ENCODE measurements around the gene CD247.
A peak's percentile ranks its signal among the peaks of the same experiment; 100 is the strongest.

The CD247 gene

DNA sequence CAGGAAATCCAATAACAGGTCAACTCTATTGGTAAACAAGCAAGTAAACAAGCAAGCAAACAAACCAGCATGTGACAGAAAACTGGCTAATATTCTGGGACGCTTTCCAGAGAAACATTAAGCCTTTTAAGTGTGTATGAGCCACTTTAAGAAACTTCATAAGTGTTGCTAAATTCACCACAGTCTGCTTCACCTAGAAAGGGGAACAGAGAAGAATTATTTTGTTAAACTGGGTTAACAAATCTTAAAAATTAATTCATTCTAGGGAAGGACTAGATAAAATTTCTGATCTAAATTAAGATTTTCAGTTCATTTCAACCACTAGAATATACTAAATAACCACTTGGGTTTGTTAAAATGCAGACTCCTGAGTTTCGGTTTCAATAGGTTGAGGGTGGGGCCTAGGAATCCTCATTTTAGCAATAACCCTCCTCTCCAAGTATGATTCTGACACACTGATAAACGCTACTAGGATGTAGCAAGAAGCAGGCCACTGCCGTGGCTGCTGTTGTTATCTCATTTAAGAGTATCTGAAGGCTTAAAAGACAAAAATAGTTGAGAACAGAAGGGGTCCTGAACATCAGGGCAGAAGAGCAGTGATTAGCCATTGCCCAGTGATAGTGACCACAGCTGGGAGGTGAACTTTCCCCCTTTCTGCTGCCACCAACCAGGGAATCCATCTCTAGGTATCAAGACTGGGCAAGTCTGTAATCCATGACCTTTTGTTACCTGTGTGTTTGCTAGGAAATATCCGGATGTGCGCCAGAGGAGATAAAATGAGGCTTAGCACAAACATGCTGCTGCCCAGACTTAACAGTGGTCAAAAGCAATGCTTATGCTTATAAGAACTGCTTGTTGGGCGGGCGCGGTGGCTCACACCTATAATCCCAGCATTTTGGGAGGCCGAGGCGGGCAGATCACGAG lies 24.0 kb upstream of the CD247 start:
- DNase-seq: peak; percentile 57 to 65 (median 59)

DNA sequence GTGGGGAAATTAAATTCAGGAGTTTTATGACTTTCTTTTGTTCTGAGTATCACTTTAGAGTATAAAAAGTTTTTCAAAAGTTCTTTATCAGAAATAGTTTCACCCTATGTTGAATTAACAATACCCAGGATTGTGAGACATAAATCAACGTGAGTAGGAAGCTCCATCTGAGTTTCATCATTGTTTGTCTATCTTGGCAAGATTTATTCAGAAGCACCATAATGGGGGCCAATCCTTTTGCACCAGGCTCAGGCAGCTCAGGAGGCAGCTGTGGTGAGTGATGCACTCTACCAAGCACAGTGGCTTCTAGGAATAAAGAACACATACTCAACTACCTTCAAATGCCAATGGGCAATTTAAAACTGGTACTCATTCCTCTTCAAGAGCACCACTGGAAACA lies 23.3 kb upstream of the CD247 start:
- DNase-seq: no peak

GRCh38 chr1:167541003-167541402 lies 22.7 kb upstream of the CD247 start:
- DNase-seq: peak; percentile 45 to 85 (median 82)

DNA sequence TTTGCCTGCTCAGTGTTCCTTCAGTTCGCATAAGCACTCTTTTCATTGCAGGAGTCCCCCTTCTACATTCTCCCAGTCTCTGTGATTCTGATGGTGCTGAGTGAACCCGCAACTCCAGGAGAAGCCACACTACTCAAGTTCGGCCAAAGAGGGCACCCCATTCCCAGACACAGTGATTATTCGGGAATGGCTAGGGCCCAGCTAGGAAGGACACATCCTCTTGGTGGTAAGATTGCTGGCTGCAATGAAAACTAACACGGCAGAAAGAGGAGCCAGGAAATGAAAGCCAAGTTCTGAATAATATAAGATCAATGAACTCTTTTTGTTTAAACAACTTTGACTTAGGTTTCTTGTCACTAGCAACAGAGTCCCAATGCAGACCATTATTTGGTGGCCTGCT lies 20.3 kb upstream of the CD247 start:
- no peak for DNase-seq

DNA sequence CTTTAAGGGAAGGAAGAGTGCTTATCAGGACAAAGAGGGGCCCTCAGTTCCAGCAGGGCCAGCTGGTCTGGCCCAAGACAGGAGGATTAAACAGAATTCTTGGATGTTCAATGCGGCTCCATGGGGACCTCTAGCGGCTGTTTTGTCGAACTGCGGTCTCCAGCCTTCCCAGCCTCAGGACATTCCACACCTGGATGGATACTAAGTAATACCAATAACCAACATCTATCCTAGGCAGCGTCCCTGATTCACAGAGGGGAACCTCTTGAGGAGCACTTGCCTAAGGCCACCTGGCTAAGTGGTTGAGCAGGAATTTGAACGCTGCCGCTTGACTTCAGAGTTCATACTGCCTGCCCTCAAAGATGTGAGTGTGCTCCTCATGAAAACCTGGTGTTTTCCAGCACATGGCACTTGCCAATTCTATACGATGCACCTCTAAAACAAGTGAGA lies 15.5 kb upstream of the CD247 start:
- DNase-seq: peak; percentile 71 to 75 (median 75)

- DNase-seq: no peak
Measured at GRCh38 chr1:167532964-167533824, 14.9 kb upstream of the CD247 start.

GRCh38 chr1:167532375-167532774 lies 14.0 kb upstream of the CD247 start:
- no peak for DNase-seq

DNA sequence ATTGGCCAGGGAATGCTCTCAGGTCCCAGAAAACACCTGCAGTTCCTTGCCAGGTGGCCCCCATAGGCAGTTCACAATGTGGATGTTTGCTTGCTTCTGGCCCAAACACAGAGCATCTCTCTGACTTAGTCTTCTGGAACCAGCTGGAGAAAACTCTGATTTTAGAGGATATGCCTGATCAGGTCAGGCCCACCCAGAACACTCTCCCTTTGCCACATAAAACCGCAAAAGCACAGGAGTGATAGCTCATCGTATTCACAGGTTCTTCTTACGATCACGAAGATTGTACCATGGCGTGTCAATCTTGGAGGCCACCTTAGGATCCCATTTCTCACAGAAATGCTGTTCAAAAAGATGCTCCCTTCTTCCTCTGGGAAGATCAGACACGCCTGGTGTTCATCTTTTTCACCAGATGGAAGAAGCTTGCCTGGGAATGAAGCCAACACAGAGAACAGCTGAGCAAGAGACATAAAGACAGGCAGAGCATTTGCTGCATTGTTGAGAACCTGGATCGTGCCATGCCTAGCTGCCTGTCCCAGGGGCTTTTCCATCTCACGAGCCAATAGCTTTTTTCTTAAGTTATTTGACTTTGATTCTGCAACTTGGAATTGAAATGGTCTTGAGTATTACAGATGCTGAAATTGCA lies 11.6 kb upstream of the CD247 start:
- no peak for DNase-seq

DNA sequence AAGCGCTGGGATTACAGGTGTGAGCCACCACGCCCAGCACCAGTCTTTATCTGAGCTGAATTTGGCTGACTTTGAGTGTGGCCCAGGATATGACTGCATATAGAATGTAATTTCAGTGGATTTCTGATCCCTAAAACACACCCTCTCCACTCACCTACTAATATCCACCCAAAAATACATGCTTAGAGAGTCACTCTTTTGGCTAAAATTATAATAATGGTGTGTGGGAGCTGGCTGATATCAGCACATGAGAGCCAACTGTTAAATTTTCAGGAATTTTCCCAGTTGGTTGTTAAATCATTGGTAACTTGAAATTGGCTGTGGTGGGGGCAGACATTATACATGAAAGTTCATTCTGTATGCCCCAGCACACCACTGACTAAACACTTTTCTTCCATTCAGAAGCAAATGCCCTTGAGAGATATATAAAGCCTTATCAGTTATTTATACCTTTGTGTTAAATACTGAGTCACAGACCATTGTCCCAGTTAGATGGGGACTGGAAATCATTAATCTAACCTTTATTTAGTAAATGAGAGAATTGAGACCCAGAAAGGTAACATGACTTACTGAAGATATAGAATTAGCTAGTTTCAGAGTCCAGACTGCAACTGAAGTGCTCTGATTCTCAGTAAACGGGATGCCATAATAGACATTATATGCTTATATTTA lies 9.9 kb upstream of the CD247 start:
- no peak for DNase-seq

DNA sequence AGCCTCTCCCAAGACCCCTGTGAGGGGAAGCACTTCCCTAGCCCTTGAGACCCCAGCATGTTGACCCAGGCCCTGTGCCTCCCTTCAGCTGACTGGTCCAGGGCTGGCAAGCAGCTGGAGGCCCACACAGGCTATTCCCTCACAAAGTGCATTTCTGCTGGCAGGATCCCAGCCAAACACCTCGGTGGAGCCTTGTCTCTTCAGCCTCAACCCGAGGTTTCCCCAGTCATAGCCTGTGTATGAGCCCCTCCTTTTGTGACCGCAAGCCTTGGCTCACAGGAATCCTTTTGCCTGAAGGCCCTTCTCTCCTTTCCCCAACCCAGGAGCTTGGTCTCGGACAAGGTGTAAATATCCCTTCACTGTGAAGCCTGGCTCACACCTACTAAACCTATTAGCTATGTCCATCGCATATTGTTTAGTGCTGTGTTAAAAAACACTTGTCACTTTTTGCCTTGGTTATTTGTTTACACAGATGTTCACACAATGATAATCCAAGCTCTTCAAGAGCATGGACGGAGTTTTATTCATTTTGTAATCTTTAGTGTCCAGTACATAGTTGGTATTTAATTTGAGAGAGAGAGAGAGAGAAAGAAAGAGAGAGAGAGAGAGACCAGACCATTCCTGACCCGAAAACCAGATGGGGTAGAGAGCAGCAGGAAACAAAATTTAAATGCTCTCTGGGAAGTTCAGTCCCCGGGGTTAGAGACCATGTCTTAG lies 8.5 kb upstream of the CD247 start:
- no peak for DNase-seq

- DNase-seq: no peak
Measured at GRCh38 chr1:167524651-167525050, 6.3 kb upstream of the CD247 start.

DNA sequence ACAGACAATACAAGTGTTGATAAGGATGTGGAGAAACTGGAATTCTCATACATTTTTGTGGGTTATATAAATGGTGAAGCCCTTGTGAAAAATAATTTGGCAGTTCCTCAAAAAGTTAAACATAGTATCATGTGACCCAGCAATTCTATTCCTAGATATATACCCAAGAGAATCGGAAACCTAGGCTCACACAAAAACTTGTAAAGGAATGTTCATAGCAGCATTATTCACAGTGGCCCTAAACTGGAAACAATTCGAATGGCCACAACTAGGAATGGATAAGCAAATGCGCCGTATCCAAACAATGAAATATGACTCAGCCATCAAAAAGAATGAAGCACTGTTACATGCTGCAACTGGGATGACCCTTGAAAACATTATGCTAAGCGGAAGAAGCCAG lies 3.9 kb upstream of the CD247 start:
- no peak for DNase-seq

GRCh38 chr1:167520711-167521206 lies 2.4 kb upstream of the CD247 start:
- no peak for DNase-seq

DNA sequence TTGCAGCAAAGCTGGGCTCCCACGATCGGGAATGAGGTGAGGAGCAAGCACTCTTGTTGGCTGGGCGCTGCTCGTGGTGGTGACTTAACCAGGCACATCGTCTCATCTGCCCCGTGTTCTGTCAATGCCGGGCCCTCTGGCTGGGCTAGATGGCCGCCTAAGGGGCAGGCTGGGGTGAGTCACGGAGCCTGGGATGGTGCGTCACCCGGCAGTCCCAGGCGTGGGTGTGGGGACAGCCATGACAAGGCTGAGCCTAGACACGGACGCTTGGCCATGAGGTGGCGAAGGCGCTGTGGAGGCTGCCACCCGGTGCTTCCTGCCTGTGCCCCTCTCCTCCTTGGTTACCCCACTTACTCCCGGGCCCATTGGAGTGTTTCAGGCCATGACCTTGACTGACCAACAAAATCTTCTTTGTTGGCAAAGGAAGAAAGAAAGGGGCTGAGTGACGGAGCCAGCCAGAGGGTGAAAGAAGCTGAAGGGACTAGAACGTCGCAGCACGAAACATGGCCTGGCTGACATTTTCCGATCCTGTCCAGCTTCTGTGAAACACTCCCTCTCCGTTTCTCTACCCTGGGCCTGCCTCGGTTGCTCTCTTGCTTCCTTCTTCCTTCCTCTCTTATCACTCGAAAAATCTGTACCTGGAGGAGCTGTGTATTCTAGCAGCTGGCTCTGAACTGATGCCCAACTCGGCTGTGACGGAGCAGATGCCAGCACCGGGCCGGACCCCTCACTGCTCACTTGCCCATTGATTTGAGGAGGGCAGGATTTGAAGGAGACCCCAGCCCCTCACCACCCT lies 596 bp downstream of the CD247 start:
- DNase-seq: no peak

DNA sequence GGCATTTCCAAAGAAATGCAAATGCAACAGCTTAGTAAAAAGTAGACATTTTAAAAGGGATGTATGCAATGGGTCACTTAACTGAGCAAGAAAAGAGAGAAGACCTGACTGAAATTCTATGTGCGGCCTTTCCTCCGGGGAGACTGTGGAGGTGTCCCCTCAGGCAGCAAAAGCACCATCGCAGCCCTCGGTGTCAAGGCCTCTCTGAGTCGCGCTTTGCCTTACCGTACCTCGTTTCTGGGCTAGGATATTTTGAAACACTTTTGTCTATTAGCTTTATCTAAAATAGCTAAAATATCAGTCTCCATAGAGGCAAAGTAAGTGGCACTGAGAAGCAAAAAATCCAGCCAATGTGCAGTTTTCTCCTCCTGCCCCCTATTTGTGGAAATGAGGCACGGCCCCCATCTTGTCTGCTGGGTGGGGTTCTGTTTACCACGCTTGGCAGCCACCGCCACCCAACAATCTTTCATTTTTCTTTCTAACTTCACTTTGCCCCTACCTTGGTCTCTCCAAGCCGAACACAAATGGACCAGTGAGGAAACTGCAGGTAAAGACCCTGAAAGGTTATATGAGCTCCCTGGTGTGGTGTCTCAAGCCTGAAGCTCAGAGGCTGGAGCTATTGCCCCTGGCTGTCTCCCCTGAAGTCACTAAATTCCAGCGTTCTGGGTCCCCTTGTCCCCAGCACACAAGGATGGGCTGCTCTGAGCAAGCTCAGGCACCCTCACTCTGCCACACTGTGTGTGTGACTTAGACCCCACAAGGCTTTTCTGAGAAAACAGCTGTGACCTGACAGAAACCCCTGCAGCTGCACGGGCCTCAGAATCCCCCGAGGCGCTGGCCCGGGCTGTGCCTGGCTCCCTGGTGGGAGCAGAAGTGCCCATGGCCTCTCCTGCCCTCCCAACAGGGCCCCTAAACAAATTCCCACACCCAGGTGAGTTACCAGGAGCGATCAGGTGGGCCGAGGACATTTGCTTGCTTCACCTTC lies 1.6 kb downstream of the CD247 start:
- no peak for DNase-seq

- DNase-seq: no peak
Measured at GRCh38 chr1:167515893-167516321, 2.4 kb downstream of the CD247 start.

DNA sequence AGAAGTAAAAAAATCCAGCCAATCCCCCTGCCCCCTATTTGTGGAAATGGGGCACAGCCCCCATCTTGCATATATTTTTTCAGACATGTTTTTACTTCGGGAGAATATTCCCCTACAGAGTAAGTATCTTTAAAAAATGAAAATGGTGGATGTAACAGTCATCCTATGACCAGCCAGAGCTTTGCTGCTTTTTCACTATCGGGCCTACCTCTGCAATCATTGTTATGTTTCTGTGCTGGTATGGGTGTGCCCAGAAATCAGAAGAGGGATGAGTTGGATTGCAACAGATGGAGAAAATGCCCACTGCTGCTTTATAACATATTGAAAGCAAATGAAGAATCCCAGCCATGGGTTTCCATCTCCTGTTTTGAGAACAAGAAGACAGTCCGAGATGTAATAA lies 2.9 kb downstream of the CD247 start:
- DNase-seq: no peak

- DNase-seq: no peak
Measured at GRCh38 chr1:167514288-167514687, 4.0 kb downstream of the CD247 start.

- no peak for DNase-seq
Measured at GRCh38 chr1:167512046-167512654, 6.2 kb downstream of the CD247 start.

Measured in suppressor macrophage treated with lipopolysaccharide for 1 hour (primary cell).